Progenitor cell of endocrine pancreas (in vitro differentiated cells): ENCODE results near the gene OGN. TPM values are rescaled to one million over a fixed set of nuclear protein-coding genes. Genes with fewer than 3 reads are reported as not detected.

ENCODE experiments used
- DNase-seq: peaks from one replicate; pipeline ENCODE4 v3.0.0; 2021; ENCODE audit warnings: low spot score; ENCODE audit not compliant: unreplicated experiment
- H3K27ac Mint-ChIP-seq: 2 replicates; pipeline ENCODE4 v1.8.0; 2021; ENCODE audit warnings: mild to moderate bottlenecking, moderate library complexity, mixed read lengths
- H3K27me3 Mint-ChIP-seq: 2 replicates; pipeline ENCODE4 v1.8.0; 2021; ENCODE audit warnings: mixed read lengths
- H3K36me3 Mint-ChIP-seq: 2 replicates; pipeline ENCODE4 v1.8.0; 2022; ENCODE audit warnings: mixed read lengths; ENCODE audit not compliant: insufficient read depth
- H3K4me1 Mint-ChIP-seq: 2 replicates; pipeline ENCODE4 v1.8.0; 2021; ENCODE audit warnings: low read depth, mixed read lengths
- H3K4me3 Mint-ChIP-seq: 2 replicates; pipeline ENCODE4 v1.8.0; 2021; ENCODE audit warnings: low read depth, mild to moderate bottlenecking, moderate library complexity, mixed read lengths
- H3K9me3 Mint-ChIP-seq: 2 replicates; pipeline ENCODE4 v1.8.0; 2021; ENCODE audit warnings: low read depth, mixed read lengths
- CTCF ChIP-seq: fragments of 200-600 bp; sonication (generic); IDR thresholded peaks from one replicate; pipeline ENCODE4 v1.5.0; 2021; ENCODE audit warnings: antibody characterized with exemption, mild to moderate bottlenecking; ENCODE audit not compliant: unreplicated experiment
- total RNA-seq: library from RNA; stranded (reverse); gene quantifications from 2 replicates; pipeline ENCODE4 v1.2.1, GENCODE V29; 2021

Gene OGN
- total RNA-seq, 1 donor from 2014 or later = not detected

GRCh38 chr9:92333282-92333634 lies 71.1 kb downstream of the OGN start:
- Mint-ChIP-seq H3K4me3 (no peak overlapping the region), H3K4me1 (no peaks in the 10 kb centered on the region), H3K27ac (no peak overlapping the region), H3K9me3 (no peaks in the 10 kb centered on the region), H3K36me3 (no peaks in the 10 kb centered on the region), H3K27me3 (no peaks in the 10 kb centered on the region)
- DNase-seq = no peak
- TF ChIP-seq CTCF = no peak

Other genes with a start within 250 kb of the OGN start
- gene IARS1, start 110.9 kb downstream of the OGN start, total RNA-seq = 170 and 186 TPM in 2 replicates
- gene NOL8, start 79.2 kb downstream of the OGN start, total RNA-seq = 37.7 and 38.3 TPM in 2 replicates
- gene CENPP, start 78.6 kb downstream of the OGN start, total RNA-seq = 5.0 and 6.9 TPM in 2 replicates
- gene OMD, start 19.9 kb upstream of the OGN start, total RNA-seq = not detected in 2 replicates
- gene ASPN, start 77.9 kb upstream of the OGN start, total RNA-seq = not detected in 2 replicates
- gene ECM2, start 131.4 kb upstream of the OGN start, total RNA-seq = 0.31 and 0.77 TPM in 2 replicates